ENCODE measurements around the gene CKAP2L. TPM values are rescaled to one million over a fixed set of nuclear protein-coding genes. Genes with fewer than 3 reads are reported as not detected.

Gene CKAP2L
- total RNA-seq, 1 donor from 2014 or later, result not detected

DNA sequence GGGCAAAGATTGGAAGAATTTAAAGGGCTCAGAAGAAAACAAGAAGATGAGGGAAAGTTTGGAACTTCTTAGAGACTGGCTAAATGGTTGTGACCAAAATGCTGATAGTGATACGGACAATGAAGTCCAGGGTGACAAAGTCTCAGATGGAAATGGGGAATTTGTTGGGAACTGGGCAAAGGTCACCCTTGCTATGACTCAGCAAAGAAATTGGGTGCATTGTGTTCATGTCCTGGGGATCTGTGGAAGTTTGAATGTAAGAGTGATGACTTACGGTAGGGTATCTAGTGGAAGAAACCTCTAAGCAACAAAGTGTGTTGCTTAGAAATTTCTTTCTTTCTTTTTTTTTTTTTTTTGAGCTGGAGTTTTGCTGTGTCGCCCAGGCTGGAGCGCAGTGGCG is 25.9 kb upstream of the CKAP2L start:
- H3K9me3 ChIP-seq, result no peaks in the 10 kb centered on the region
- no peaks in the 10 kb centered on the region for H3K36me3 ChIP-seq
- intact Hi-C loops (cut with DNase I), result no loop called here
- no peak for DNase-seq (ENCODE audit: low spot score in 2 of 2)
- no peak for TF ChIP-seq CTCF (IDR thresholded peaks at IDR 0.05)
- H3K27ac ChIP-seq, result no peak overlapping the region
- no peaks in the 10 kb centered on the region for H3K4me1 ChIP-seq
- H3K4me3 ChIP-seq, result no peak overlapping the region
- no peaks in the 10 kb centered on the region for H3K27me3 ChIP-seq

GRCh38 chr2:112789186-112789585 is 24.8 kb upstream of the CKAP2L start:
- intact Hi-C loops (cut with DNase I), result no loop called here
- DNase-seq (ENCODE audit: low spot score in 2 of 2), result no peak
- Histone ChIP-seq H3K9me3 (no peaks in the 10 kb centered on the region), H3K27ac (no peak overlapping the region), H3K36me3 (no peaks in the 10 kb centered on the region), H3K4me3 (no peak overlapping the region), H3K27me3 (no peaks in the 10 kb centered on the region), H3K4me1 (no peaks in the 10 kb centered on the region)
- TF ChIP-seq CTCF (IDR thresholded peaks at IDR 0.05), result no peak

GRCh38 chr2:112788653-112789052 is 24.2 kb upstream of the CKAP2L start:
- no peak for TF ChIP-seq CTCF (IDR thresholded peaks at IDR 0.05)
- H3K27me3 ChIP-seq, result no peaks in the 10 kb centered on the region
- H3K4me1 ChIP-seq, result no peaks in the 10 kb centered on the region
- DNase-seq (ENCODE audit: low spot score in 2 of 2), result no peak
- no peak overlapping the region for H3K27ac ChIP-seq
- no peaks in the 10 kb centered on the region for H3K9me3 ChIP-seq
- H3K4me3 ChIP-seq, result no peak overlapping the region
- H3K36me3 ChIP-seq, result no peaks in the 10 kb centered on the region
- intact Hi-C loops (cut with DNase I), result no loop called here

DNA sequence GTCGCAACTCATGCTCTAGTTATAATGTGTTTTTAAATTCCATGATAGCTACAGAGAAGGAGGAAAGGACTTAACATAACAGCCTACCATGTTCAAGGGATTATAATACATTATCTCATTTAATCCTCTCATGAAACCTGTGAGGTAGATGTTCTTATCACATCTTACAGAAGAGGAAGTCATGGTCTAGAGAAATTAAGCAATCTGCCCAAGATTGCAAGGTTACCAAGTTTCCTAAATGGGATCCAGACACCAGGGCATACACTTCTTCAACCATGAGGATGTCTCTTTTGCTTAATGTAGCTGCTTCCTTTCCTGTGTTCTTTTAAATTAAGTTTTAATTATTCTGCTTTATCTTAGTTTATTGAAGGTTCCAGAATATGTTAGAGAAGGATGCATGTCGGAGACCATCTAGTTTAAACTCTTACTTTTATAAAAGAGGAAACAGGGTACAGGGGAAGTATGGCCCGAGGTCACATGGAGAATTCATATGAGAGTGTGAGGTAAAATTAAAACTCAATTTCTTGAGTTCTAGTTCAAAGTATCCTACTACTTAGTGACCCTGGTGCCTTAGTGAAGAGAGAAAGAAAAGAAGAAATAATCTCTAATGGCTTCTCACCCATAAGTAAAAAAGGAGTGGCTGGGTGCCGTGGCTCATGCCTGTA is 23.5 kb upstream of the CKAP2L start:
- Histone ChIP-seq H3K27ac (no peak overlapping the region), H3K4me3 (no peak overlapping the region), H3K4me1 (no peaks in the 10 kb centered on the region), H3K27me3 (no peaks in the 10 kb centered on the region), H3K9me3 (no peaks in the 10 kb centered on the region), H3K36me3 (no peaks in the 10 kb centered on the region)
- no peak for TF ChIP-seq CTCF (IDR thresholded peaks at IDR 0.05)
- DNase-seq (ENCODE audit: low spot score in 2 of 2), result no peak
- intact Hi-C loops (cut with DNase I), result no loop called here

DNA sequence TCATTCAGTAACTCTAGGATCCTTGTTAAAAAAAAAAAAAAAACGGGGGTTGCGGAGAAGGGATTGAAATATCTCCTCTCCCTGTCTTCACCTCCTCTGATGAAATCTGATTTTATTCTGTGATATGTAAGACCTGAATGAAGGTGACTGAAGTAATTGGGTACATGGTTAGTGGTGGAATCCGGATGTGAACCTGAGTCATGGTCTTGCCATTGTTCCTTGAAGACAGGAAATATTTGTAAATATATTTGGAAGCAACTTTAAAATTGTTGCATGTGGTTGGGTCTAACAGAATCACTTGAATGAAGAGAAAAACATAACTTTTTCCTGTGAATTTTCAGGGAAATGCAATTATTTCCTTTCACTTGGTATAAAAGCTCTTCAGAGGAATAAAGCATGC is 22.9 kb upstream of the CKAP2L start:
- no peaks in the 10 kb centered on the region for H3K9me3 ChIP-seq
- no peak for TF ChIP-seq CTCF (IDR thresholded peaks at IDR 0.05)
- intact Hi-C loops (cut with DNase I), result no loop called here
- H3K4me1 ChIP-seq, result no peaks in the 10 kb centered on the region
- H3K36me3 ChIP-seq, result no peaks in the 10 kb centered on the region
- no peak for DNase-seq (ENCODE audit: low spot score in 2 of 2)
- no peak overlapping the region for H3K4me3 ChIP-seq
- no peak overlapping the region for H3K27ac ChIP-seq
- no peaks in the 10 kb centered on the region for H3K27me3 ChIP-seq

Data from ascending aorta (tissue), 2 donors.